HCT116 (cell line): Measurements from ENCODE around the gene LY6G5B.

Source experiments
- CEBPB ChIP-seq: IDR thresholded peaks from 2 replicates; pipeline ENCODE4 v1.6.1; 2012; ENCODE audit warnings: low read depth
- CTCF ChIP-seq, 3 experiments: fragments of 200-600 bp in 1 of 3; sonication (generic) in 1 of 3; IDR thresholded peaks in 2 of 3; conservative IDR thresholded peaks in 1 of 3; 2 replicates each; pipeline ENCODE4 v1.5.1; 2012 to 2017; ENCODE audit warnings: low read depth in 2 of 3, low read length in 2 of 3, antibody characterized with exemption in 1 of 3, borderline replicate concordance in 1 of 3, control low read depth in 1 of 3, mild to moderate bottlenecking in 1 of 3, mixed read lengths in 1 of 3, mixed run types in 1 of 3, moderate library complexity in 1 of 3; ENCODE audit not compliant: insufficient read depth in 1 of 3
- EZH2 ChIP-seq: fragments of 200-600 bp; sonication (generic); IDR thresholded peaks from 2 replicates; pipeline ENCODE4 v1.6.1; 2017; ENCODE audit warnings: antibody characterized with exemption, mixed run types
- EZH2phosphoT487 ChIP-seq: fragments of 200-600 bp; IDR thresholded peaks from 2 replicates; pipeline ENCODE4 v1.6.1; 2018; ENCODE audit warnings: antibody characterized with exemption, borderline replicate concordance
- POLR2A ChIP-seq: IDR thresholded peaks from 2 replicates; pipeline ENCODE4 v1.7.0; 2011; ENCODE audit warnings: borderline replicate concordance; ENCODE audit not compliant: insufficient read depth, insufficient read length; ENCODE audit errors: extremely low read depth
- POLR2AphosphoS5 ChIP-seq: IDR thresholded peaks from 2 replicates; pipeline ENCODE4 v1.6.1; 2011; ENCODE audit warnings: mild to moderate bottlenecking, low read depth, low read length, moderate library complexity
- RAD21 ChIP-seq: IDR thresholded peaks from 2 replicates; pipeline ENCODE4 v1.6.1; 2012; ENCODE audit warnings: low read depth, mild to moderate bottlenecking
- SIN3A ChIP-seq: IDR thresholded peaks from 2 replicates; pipeline ENCODE4 v1.6.1; 2012; ENCODE audit warnings: low read depth
- SRF ChIP-seq: IDR thresholded peaks from 2 replicates; pipeline ENCODE4 v1.6.1; 2012; ENCODE audit warnings: low read depth
- ZFX ChIP-seq: fragments of 450-650 bp; IDR thresholded peaks from 2 replicates; pipeline ENCODE4 v1.6.1; 2017
- TF ChIP-seq, protein P1 (sequence below): IDR thresholded peaks from 2 replicates; pipeline ENCODE4 v1.6.1; 2012

GRCh38 chr6:31665501-31666336 is 4.1 kb upstream of the LY6G5B start, which contains the start of gene CSNK2B:
- TF ChIP-seq CTCF (IDR thresholded peaks at IDR 0.05 in 2 of 3, conservative IDR thresholded peaks at IDR 0.05 in 1 of 3; ENCODE audit: borderline replicate concordance in 1 of 3, insufficient read depth in 1 of 3, low read depth in 2 of 3, low read length in 2 of 3) = no peak
- no peak for TF ChIP-seq EZH2phosphoT487
- TF ChIP-seq SIN3A = no peak
- TF ChIP-seq EZH2 = no peak
- no peak for TF ChIP-seq RAD21
- no peak for TF ChIP-seq CEBPB
- TF ChIP-seq POLR2A = peak; percentile 89
- TF ChIP-seq, protein P1, sequence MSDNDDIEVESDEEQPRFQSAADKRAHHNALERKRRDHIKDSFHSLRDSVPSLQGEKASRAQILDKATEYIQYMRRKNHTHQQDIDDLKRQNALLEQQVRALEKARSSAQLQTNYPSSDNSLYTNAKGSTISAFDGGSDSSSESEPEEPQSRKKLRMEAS = no peak
- no peak for TF ChIP-seq SRF
- peak; percentile 57 for TF ChIP-seq ZFX
- peak; percentile 86 for TF ChIP-seq POLR2AphosphoS5
